Activated CD4-positive, alpha-beta T cell treated with anti-CD3 and anti-CD28 coated beads, Interleukin-2, amount 50 U/mL, for 1 hour (primary cell): ENCODE measurements around the gene ZCCHC24.

Source experiments
- DNase-seq: peaks from one replicate; pipeline ENCODE4 v3.0.0-alpha.2; 2020

ZCCHC24 gene

DNA sequence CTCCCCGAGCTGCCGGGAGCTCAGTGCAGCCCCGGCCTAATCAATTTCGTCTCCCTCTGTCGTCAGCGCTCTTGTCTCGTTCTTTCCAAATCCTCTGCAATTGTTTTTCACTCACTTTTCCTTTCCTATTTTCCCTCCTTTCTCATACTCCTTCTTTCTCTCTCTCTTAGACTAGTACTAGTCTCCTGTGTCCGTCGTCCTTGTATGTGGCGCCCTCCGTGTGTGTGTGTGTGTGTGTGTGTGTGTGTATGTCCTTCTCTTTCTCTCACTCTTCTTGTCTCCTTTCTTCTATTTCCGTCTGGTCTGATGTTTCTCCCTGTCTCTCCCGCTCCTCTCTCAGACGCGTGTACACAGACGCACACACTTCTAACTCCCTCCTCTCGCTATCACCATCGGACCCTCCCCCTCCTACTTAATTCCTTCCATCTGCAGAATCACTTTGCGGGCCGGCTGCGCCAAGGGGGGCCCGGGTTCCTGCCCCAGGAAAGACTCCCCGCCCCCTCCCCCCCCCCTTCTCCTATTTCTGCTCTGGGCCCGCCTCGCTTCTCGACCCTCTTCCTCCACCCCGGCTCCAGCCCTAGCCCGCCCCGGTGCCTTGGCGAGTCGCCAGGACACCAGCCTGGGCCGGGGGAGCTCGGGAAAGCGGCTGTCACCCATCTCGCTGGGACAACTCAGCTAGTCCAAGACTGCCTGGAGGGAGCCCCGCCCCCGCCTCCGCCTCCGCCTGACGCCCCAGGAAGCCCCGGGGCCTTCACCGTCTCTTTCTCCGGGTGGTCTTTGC is 743 bp upstream of the ZCCHC24 start:
- peak; percentile 34 for DNase-seq

DNA sequence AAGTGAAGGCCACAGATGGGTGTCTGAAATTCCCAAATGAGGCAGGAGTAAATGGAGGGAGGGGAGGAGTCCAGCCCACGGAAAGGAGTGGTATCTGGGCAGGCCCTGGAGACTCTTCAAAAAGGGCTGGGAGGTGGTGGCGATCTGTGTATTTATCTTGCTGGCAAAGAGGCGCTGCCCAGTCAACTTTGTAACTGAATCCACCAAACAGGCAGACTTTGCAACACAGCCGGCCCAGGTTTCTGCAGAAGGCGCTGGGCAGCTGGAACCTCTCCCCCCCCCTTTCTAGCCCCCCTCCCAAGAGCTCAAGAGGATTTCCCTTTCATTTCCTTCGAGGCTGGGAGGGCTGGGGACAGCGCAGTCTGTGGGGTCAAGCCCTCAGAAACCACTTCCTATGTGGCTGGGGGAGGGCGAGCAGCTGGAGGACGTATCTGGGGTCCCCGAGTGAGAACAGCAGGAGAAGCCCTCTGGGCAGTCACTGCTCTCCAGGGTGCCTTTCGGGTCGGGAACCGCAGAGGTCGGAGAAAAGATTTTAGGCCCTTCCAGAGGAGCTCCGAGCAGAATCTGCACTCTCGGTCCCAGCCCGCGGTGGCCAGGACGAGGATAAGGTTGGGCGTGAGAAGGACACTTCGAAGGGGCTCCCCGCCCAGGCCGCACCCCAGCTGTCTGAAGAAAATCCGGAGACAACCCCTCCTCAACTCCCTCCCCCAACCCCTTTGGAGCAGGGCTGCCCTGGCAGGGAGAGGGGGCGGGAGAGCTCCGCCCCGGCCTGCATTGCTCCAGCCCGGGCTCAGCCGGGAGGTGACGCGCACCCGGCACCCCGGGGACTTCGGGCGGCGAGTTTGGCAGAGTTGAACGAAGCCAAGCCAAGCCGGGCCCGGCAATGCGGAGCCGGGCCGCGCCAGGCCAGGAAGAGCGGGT is 965 bp downstream of the ZCCHC24 start:
- peak; percentile 43 for DNase-seq

GRCh38 chr10:79443338-79444198 is 1.9 kb downstream of the ZCCHC24 start:
- no peak for DNase-seq

DNA sequence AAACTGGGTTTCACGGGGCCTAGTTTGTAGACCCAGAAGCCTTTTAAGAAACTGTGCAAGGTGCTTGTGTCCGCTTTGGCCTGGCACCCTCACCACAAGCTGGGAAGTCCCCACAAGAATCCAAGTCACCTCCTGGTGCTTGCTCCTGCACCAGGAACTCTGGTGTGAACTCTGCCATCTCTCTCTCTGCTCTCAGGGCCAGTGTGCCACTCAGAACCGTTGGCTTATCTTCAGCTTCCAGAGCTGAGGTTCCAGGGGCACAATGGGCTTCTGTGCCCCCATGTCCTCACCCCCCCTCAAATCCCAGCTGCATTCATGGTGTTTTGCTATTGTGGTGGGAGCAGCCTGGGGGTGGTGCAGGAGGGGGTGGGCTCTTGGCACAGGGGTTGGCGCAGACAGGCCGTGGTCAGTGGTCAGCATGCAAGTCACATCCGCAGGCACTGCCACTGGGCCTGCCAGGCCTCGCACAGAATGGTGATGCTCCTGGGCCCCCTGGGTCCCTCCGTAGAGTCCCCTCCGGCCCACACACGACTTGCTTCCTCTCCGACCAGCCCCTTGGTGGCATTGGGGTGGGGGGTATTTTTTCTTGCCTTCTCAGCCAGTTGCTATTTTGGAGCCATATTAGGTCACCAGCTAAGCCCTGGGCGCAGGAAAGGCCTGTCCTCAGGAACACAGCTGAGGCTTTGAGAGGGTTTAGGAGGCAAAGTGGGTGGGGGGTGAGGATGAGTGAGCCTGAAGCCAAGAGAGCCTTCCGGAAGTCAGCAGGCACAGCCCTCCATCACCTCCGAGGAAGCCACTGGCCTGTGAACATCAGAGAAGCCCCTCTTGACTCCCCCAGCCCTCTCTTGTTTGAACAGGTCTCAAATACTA is 3.0 kb downstream of the ZCCHC24 start:
- no peak for DNase-seq

DNA sequence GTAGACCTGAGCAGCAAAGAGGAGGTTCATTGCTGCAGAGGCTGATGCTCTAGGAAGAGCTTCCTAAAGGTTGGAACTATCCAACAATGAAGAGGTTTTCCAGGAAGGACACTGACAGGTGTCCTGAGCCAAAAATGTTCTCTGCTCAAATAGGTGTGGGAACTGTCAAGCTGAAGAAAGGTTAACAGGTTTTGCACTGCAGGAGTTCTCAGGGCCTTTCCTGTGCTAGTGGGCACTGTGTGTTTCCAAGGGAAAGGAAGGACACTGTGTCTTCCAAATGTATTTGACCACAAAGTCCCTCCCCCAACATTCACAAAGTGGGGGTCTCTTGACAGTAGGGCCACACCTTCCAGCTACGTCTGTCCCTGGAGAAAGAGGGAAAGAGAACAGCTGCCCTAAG is 4.0 kb downstream of the ZCCHC24 start:
- no peak for DNase-seq

DNA sequence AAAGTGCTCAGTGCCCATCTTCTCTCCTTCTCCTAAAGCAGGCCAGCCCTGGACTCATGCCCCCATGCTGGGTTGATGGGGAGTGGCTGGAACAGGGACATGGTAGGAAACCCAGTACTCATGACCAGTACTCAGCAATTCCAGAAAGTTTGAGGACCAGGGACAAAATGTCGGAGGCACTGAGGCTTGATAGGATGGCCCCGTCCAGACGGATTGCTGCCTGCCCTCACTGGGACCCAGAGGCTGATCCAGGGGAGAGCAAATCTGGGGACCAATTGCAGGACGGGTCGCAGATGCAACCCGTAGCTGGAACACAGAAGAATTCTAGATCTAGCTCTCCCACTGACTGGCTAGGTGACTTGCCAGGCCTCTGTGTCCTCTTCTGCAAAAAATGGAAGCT is 5.1 kb downstream of the ZCCHC24 start:
- no peak for DNase-seq

GRCh38 chr10:79438699-79439085 is 6.7 kb downstream of the ZCCHC24 start:
- DNase-seq, result no peak

DNA sequence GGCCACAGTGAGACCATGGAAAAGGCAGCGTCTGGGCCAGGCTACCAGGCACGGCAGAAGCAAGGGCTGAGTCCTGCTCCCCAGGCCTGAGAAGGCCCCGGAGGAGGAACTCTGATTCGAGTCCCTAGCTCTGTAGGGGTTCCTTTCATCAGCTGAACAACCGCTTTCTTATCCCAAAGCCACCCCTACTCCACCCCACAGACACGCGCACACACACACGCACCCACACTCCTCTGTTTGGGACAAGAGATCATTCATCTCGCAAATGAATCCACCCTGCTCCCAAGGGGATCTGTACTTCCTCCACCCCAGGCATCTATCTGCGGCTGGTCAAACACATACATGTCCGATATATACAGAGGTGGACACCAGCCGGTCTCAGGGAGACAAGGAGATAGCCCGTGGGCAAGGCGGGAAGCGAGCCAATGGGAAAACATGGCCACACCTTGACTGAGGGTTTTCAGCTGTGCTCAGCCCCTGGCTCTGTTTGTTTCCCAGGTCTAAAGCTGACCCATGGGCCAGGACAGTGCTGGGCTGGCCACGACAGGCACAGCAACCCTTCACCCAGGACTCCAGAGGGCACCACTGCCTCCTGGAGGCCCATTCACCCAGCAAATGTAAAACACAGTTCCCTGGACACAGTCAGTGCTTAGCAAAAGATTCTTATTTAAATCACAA is 7.3 kb downstream of the ZCCHC24 start:
- DNase-seq, result no peak

- no peak for DNase-seq
These were observed 8.2 kb downstream of the ZCCHC24 start for GRCh38 chr10:79437111-79437814.

DNA sequence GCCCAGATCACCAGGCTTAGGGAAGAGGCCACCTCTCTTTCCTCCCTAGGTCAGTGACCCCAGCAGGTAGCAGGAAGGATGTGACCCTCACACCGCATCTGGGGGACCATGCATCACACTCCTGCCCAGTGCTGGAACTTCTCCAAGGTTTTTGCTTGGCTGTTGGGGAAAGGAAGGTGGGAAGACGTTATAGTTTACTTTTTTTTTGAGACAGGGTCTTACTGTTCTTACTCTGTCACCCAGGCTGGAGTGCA is 8.6 kb downstream of the ZCCHC24 start:
- no peak for DNase-seq

DNA sequence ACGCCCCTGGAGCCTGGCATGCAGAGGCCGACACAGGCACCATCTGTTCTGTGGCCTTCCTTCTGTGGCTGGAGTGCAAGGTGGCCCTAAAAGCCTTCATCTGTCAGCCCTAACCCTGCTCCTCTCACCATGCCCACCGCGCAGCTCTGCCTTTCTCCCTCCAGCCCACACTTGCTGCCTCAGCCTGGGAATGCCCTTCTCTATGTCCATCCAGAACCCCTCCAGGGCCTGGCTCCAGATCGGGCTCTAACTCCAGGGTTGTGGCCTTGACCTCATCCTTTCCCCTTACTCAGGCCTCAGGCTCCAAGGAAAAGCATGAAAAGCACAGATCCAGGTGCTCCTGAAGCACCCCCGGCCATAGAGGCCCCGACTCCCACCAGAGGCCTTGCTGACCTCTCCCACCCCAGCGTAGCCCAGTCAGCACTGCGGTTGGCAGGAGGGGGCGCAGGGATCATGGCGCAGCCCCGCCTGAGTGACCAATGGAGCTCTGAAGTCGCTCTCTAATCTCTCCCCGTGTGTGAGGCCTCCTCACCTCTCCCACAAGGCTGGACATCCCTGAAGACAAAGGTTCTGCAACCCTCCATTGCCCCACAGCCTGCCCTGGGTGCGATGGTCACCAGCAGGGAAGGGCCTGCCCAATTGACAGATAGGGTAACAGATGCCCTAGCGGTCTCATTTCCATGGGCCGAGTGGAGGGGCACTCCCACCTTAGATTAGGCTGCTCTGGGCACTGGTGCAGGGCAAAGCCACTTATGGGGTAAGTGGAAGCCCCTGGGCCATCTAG is 9.2 kb downstream of the ZCCHC24 start:
- no peak for DNase-seq

GRCh38 chr10:79435271-79436065 is 10.0 kb downstream of the ZCCHC24 start:
- no peak for DNase-seq

GRCh38 chr10:79434821-79435251 is 10.6 kb downstream of the ZCCHC24 start:
- no peak for DNase-seq

- DNase-seq, result no peak
These were observed 11.2 kb downstream of the ZCCHC24 start for GRCh38 chr10:79434223-79434687.

GRCh38 chr10:79433324-79434222 is 11.9 kb downstream of the ZCCHC24 start:
- no peak for DNase-seq

GRCh38 chr10:79431891-79432831 is 13.3 kb downstream of the ZCCHC24 start:
- no peak for DNase-seq

- DNase-seq, result no peak
These were observed 14.0 kb downstream of the ZCCHC24 start for GRCh38 chr10:79431428-79431827.
